C4-2B (cell line): ENCODE measurements around the gene HYAL1.

ENCODE experiments used
- ZFX ChIP-seq: fragments of 450-650 bp; IDR thresholded peaks from 2 replicates; pipeline ENCODE4 v1.6.1; 2017
- TF ChIP-seq, protein P1 (sequence below): fragments of 450-650 bp; conservative IDR thresholded peaks from 2 replicates; pipeline ENCODE4 v1.5.1; 2017; ENCODE audit warnings: mild to moderate bottlenecking

DNA sequence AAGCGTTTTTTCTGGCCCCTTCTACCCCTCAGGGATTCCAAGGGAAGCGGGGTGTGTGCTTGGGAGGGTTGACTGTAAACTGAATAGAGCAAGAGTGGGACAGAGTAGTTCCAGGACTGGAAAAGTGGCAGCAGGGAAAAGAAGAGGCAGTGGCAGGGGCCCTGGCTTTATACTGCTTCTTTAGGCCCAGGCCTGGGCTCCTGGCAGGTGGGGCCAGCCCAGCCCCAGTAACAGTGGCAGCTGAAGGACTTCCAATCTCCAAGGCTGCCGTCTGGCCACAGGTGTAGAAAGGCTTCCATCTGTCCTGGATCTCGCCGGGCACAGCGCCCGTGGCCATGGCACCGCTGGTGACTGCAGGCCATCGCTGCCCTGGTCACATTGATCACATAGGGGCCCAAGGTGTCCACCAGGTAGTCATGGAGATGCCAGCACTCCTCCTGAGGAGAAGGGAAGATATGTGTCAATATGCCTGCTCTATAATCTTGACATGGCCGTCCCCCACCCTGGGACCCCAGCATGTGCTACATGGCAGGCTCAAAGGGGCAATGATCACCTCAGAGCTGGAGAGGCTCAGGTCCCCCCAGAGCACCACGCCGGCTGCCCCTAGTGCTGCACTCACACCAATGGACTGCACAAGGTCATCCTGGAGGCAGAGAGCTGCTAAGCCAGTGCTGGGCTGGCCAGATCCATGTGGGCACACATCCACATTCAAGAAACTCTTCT lies 10.1 kb downstream of the HYAL1 start:
- TF ChIP-seq, protein P1, sequence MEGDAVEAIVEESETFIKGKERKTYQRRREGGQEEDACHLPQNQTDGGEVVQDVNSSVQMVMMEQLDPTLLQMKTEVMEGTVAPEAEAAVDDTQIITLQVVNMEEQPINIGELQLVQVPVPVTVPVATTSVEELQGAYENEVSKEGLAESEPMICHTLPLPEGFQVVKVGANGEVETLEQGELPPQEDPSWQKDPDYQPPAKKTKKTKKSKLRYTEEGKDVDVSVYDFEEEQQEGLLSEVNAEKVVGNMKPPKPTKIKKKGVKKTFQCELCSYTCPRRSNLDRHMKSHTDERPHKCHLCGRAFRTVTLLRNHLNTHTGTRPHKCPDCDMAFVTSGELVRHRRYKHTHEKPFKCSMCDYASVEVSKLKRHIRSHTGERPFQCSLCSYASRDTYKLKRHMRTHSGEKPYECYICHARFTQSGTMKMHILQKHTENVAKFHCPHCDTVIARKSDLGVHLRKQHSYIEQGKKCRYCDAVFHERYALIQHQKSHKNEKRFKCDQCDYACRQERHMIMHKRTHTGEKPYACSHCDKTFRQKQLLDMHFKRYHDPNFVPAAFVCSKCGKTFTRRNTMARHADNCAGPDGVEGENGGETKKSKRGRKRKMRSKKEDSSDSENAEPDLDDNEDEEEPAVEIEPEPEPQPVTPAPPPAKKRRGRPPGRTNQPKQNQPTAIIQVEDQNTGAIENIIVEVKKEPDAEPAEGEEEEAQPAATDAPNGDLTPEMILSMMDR, result no peak
- no peak for TF ChIP-seq ZFX
